Neural cell (in vitro differentiated cells): ENCODE data around the gene MAPK11.

ENCODE experiments used
- EP300 ChIP-seq: fragments of 450-650 bp; conservative IDR thresholded peaks from 2 replicates; pipeline ENCODE4 v1.6.1; 2014; ENCODE audit warnings: antibody characterized with exemption, mild to moderate bottlenecking, moderate library complexity; ENCODE audit not compliant: poor library complexity, severe bottlenecking
- EZH2 ChIP-seq: fragments of 200-600, 300-800 bp; shearing (Covaris generic), sonication (generic); IDR thresholded peaks from 2 replicates; pipeline ENCODE4 v1.6.1; 2014; ENCODE audit warnings: antibody characterized with exemption, low read length, borderline replicate concordance, mild to moderate bottlenecking; ENCODE audit not compliant: insufficient read depth, poor library complexity, severe bottlenecking

DNA sequence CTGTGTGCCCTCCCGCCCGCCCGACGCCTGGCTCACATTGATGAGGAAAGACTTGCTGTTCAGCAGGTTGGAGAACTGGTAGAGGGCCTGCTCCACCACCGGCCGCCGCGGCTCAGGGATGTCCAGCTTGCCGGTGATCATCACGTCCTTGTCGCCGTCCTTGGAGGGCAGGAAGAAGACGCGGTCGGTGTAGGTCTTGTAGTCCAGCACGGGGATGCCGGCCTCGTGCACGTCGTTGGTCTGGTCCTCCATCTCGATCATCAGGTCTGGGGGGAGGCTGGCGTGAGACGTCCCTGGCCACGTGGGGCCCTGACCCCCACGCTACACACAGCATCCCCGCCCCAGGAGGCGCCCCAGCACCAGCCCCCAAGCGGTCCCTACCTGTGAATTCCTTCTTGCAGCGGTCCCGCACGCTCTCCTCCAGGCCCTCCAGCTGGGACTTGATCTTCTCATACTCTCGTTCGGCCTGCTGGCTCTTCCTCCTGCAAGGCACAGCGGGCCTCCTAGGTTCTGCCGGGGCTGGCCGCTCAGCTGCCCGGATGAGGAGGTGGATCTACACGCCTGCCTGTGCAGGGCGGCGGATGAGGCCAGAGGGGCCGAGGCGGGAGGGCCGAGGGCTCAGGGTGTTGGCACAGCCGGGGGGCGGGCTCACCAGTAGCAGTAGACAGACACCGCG, 10.7 kb upstream of the MAPK11 start:
- TF ChIP-seq EZH2 (no peak), EP300 (no peak)
